Measurements from ENCODE around the gene IL3. TPM values are rescaled to one million over a fixed set of nuclear protein-coding genes. Genes with fewer than 3 reads are reported as not detected.
A peak's percentile ranks its signal among the peaks of the same experiment; 100 is the strongest.

Gene IL3
- total and polyA plus RNA-seq, 9 of the 15 experiments (the other 6 are each of a cell fraction or from before 2014, with no cell fraction given), result not detected

DNA sequence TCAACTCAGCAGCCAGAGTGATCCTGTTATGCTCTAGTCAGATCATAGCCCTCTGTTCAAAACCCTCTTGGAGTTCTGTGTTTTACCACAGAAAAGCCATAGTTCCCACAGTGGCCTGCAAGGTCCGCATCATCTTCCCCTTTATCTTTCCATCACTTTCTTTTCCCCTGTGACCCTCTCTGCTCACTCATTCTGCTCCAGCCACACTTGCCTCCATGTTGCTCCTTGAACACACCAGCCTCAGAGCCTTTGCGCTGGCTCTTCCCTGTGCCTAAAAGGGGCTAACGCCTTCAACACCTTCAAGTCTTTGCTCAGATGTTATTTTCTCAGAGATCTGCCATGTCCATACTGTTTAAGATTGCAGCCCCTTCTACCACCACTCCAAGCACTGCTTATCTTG, 39.5 kb downstream of the IL3 start:
- Histone ChIP-seq H3K4me2 (ENCODE audit: insufficient read depth, low read length) (no peak overlapping the region), H3K9me3 (replicated peaks; ENCODE audit: control insufficient read depth, insufficient read depth, low read depth, low read length) (no peaks in the 10 kb centered on the region), H3K4me3 (no peak overlapping the region), H3K9me1 (ENCODE audit: control insufficient read depth, insufficient read depth, low read length) (no peaks in the 10 kb centered on the region), H2AFZ (ENCODE audit: low read depth, low read length) (no peak overlapping the region), H3K9ac (ENCODE audit: insufficient read depth in 1 of 2, low read depth in 2 of 2, low read length in 2 of 2) (no peak overlapping the region), H4K20me1 (replicated peaks; ENCODE audit: control insufficient read depth, insufficient read depth, low read length) (peaks cover 8% of the 10 kb centered on the region; the same call in 1 of the 2 replicates), H3K79me2 (ENCODE audit: control insufficient read depth, insufficient read depth, low read length) (no peaks in the 10 kb centered on the region; the same call in 2 of the 3 replicates), H3K27ac (ENCODE audit: extremely low read depth, low read depth, low read length) (no peak overlapping the region), H3K4me1 (replicated peaks in 1 of 2; ENCODE audit: control insufficient read depth in 2 of 2, insufficient read depth in 2 of 2, low read length in 2 of 2) (peaks cover 32 to 67% of the 10 kb centered on the region in 2 experiments), H3K36me3 (ENCODE audit: control insufficient read depth, insufficient read depth, low read length) (no peaks in the 10 kb centered on the region; the same call in 2 of the 3 replicates), H3K27me3 (ENCODE audit: control insufficient read depth in 2 of 2, insufficient read depth in 2 of 2, low read length in 2 of 2) (no peaks in the 10 kb centered on the region)
- intact Hi-C loops (cut with micrococcal nuclease) (loop anchor here (2.0 kb wide), 1 partner anchor 77 kb away; no protein-coding TSS in a partner anchor), in situ Hi-C loops (cut with MboI) (no loop called here)
- no TSS peak for BruUV-seq (replicated peaks)
- no peak for FAIRE-seq
- DNase-seq (ENCODE audit: extremely low read depth in 1 of 4, low spot score in 3 of 4), result no peak
- 62% methylated on average over 3 of the region's 3 CpGs for WGBS (ENCODE audit: insufficient coverage, low coverage, missing lambda C conversion rate)
- POLR2A ChIA-PET, result interaction anchor here (0.7 to 0.8 kb wide), 2 partner anchors 14 to 19 kb away, joined by 3 read pairs; no protein-coding TSS in a partner anchor
- no peak for TF ChIP-seq SMAD2 (IDR thresholded peaks at IDR 0.05; ENCODE audit: low read depth, low read length)
- TF ChIP-seq ZKSCAN3 (CRISPR knock-in tag; IDR thresholded peaks at IDR 0.05), result no peak
- TF ChIP-seq, protein P1, sequence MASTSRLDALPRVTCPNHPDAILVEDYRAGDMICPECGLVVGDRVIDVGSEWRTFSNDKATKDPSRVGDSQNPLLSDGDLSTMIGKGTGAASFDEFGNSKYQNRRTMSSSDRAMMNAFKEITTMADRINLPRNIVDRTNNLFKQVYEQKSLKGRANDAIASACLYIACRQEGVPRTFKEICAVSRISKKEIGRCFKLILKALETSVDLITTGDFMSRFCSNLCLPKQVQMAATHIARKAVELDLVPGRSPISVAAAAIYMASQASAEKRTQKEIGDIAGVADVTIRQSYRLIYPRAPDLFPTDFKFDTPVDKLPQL (IDR thresholded peaks at IDR 0.05; ENCODE audit: extremely low read depth, insufficient read length), result no peak
- TF ChIP-seq, protein P2, sequence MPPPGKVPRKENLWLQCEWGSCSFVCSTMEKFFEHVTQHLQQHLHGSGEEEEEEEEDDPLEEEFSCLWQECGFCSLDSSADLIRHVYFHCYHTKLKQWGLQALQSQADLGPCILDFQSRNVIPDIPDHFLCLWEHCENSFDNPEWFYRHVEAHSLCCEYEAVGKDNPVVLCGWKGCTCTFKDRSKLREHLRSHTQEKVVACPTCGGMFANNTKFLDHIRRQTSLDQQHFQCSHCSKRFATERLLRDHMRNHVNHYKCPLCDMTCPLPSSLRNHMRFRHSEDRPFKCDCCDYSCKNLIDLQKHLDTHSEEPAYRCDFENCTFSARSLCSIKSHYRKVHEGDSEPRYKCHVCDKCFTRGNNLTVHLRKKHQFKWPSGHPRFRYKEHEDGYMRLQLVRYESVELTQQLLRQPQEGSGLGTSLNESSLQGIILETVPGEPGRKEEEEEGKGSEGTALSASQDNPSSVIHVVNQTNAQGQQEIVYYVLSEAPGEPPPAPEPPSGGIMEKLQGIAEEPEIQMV (tag; conservative IDR thresholded peaks at IDR 0.05; ENCODE audit: low read depth), result 0 out of 2 replicates have a peak, but pooled peaks have one; percentile 28
- TF ChIP-seq MEF2D (tag; conservative IDR thresholded peaks at IDR 0.05; ENCODE audit: low read depth), result peak; percentile 67; the same call in 1 of the 2 replicates
- CTCF ChIA-PET (ENCODE audit: low intra/inter-chr PET ratio), result no interaction called here
- no peak for ATAC-seq

Data from K562 (cell line).